Astrocyte (in vitro differentiated cells and primary cell): ENCODE measurements around the gene PDCL2.

Experiments used
- EZH2 ChIP-seq: IDR thresholded peaks from 2 replicates; pipeline ENCODE4 v1.6.1; 2012; ENCODE audit warnings: mild to moderate bottlenecking, low read length, inconsistent platforms; ENCODE audit not compliant: insufficient read depth
- TF ChIP-seq, protein P1 (sequence below): IDR thresholded peaks from 2 replicates; pipeline ENCODE4 v1.5.1; 2011; ENCODE audit warnings: low read depth, mild to moderate bottlenecking, inconsistent platforms, low read length, moderate library complexity; ENCODE audit not compliant: insufficient read depth

DNA sequence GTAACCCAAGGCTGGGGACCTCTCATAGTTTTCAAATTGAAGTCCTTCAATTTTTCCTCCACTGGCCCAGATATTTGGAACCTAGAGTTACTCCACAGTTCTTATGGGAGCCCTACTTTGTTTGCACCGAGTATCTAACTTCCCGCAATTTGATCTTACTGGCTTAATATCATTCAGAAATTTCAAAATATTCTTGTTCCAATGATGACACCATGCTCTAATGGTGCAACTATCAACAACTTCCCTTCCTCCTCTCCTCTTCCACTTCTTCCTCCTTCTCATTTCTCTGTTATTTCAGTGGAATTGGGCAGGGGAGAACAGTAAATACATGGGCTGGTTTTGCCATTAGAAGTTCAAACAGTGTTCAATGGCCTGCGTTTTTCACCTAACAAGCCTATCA is 20.2 kb downstream of the PDCL2 start:
- no peak for TF ChIP-seq EZH2
- TF ChIP-seq, protein P1, sequence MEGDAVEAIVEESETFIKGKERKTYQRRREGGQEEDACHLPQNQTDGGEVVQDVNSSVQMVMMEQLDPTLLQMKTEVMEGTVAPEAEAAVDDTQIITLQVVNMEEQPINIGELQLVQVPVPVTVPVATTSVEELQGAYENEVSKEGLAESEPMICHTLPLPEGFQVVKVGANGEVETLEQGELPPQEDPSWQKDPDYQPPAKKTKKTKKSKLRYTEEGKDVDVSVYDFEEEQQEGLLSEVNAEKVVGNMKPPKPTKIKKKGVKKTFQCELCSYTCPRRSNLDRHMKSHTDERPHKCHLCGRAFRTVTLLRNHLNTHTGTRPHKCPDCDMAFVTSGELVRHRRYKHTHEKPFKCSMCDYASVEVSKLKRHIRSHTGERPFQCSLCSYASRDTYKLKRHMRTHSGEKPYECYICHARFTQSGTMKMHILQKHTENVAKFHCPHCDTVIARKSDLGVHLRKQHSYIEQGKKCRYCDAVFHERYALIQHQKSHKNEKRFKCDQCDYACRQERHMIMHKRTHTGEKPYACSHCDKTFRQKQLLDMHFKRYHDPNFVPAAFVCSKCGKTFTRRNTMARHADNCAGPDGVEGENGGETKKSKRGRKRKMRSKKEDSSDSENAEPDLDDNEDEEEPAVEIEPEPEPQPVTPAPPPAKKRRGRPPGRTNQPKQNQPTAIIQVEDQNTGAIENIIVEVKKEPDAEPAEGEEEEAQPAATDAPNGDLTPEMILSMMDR, result no peak
